ENCODE data around the gene PROK2.

PROK2 gene

GRCh38 chr3:71786551-71786950 is 1.6 kb upstream of the PROK2 start:
- DNase-seq (ENCODE audit: low read depth): no peak

- no peak for DNase-seq (ENCODE audit: low read depth)
Observed at GRCh38 chr3:71786217-71786549, 1.2 kb upstream of the PROK2 start.

- DNase-seq (ENCODE audit: low read depth): no peak
Observed at GRCh38 chr3:71785532-71786216, 726 bp upstream of the PROK2 start.

DNA sequence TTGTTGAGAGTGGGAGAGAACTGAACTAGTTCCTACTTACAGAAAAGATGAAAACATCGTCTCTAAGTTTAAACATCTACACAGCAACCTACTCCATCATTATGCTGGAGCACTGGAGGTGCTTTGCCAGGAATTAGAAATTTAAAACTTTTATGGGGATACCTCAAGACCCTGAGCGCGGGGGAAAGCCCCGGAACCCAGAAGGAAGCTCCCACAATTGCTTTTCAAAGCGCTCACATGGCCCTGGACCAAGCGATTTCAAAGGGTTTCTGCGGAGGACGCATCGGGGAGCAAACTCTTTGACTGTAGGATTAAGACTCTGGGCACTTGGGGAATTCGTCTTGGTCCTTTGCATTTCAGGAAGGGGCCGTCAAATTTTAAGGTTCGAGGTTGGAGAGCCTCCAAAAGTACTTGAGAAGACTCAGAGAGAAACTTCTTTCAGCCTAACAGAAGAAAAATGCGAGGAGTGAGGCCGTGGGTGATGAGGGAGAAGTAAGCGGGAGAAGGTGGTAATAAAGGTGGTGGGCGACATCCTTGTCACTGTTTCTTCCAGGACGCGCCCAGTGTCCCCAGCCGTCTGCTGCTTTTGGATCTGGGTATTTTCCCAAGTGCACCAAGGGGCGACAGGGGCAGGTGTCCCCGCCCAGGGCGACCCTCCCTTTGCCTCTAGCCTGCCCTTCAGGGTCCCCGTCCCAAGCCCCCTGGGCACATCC is 591 bp downstream of the PROK2 start:
- no peak for DNase-seq (ENCODE audit: low read depth)

- DNase-seq (ENCODE audit: low read depth): no peak
Observed at GRCh38 chr3:71783152-71783551, 1.8 kb downstream of the PROK2 start.

DNA sequence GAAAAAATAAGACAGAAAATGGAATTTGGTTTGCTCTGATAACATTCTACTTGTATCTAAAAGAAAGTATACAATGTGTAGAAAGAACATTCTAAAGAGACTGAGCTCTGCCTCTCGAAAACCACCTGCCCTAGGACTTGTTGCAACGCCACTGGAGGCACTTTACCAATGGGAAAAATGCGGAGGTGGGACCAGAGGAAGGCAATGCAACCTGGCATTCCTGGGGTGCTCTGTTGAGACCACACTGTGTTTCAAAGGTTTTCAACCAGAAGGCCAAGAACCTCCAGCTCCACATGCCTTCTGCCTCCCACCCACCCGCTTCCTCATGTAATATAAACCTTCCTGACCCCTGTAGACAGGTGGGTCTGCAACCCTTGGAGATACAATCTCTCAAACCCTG is 4.5 kb downstream of the PROK2 start:
- no peak for DNase-seq (ENCODE audit: low read depth)

DNA sequence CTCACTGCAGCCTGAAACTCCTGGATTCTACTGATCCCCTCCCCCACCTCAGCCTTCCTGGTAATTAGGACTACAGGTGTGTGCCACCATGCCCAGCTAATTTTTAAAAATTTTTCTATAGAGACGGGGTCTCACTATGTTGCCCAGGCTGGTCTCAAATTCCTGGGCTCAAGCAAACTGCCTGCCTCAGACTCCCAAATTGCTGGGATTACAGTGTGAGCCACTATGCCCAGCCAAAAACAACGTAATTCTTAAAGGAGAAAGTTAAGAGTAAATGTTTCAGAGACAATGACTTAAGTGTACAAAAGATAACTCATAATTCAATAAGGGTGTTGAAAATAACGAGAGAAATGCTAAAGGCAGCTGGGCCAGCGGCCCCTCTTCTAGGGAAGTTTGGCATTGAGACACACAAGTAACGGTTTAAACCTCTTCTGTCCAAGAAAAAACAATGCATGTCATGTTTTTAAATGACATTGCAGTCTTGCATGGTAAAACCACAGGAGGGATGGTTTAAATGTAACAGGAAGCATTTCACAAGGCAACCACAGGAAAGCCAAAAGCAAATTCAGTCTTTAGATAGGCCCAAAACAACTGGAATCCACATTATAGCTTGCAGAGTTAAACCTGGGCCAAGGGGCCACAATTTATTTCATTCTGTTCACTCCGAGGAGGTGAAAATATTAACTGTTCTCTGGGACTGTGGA is 5.1 kb downstream of the PROK2 start:
- DNase-seq (ENCODE audit: low read depth): no peak

DNA sequence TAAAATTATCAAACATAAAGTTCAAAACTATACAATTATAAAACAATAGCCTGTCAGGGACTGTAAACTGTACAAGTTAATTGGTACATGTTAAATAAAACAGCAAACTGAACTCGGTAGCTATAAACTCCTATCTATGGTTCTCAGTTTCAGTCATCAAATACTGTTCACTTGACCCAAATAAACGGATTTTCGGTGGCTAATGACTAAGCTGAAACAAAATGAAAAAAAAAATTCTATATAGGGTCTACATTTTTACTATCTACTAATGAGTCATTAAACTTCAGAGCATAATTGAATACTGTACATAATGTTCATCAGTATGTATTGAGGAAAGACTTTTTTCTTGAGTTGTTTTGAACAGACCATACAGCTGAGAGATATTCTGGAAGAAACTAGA is 6.6 kb downstream of the PROK2 start:
- DNase-seq (ENCODE audit: low read depth): no peak

- no peak for DNase-seq (ENCODE audit: low read depth)
Observed at GRCh38 chr3:71776538-71776937, 8.4 kb downstream of the PROK2 start.

- DNase-seq (ENCODE audit: low read depth): no peak
Observed at GRCh38 chr3:71771884-71772283, 13.1 kb downstream of the PROK2 start.

DNA sequence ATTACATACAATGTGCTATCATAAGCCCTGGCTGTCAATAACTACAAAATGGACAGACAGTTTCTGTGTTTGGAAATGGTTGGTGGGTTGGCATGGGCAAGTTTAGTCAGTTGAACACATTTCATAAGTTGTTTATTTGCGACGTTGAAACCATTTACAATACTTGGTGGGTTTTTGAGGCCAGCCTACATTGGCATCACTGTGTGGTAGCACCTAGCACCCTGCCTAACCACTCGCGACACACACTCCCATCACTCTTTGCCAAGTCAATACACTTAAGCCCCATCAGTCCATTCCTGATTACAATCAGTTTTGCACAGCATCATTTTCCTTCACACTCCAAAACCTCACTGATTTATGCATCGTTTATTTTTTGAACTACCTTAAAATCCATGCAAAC is 13.8 kb downstream of the PROK2 start:
- no peak for DNase-seq (ENCODE audit: low read depth)

DNA sequence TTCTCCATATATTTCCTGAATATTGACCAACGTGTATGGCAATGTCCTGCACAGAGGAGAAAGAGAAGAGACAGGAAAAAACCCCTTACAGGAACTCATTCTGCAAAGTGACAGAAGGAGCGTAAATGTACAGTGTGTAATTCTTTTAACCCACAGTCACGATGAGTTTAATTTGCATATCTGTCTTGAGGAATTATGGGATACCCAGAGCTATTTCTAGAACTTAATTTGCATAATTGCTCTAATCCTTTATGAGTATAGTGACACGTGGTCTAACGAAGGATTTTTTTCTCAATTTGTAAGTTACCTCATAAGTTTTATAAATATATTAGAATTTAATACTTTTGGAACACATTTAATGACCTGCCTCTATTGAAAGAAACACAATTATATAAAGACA is 21.5 kb downstream of the PROK2 start:
- DNase-seq (ENCODE audit: low read depth): no peak

GRCh38 chr3:71760140-71760539 is 24.8 kb downstream of the PROK2 start:
- no peak for DNase-seq (ENCODE audit: low read depth)

GRCh38 chr3:71759401-71759800 is 25.5 kb downstream of the PROK2 start:
- no peak for DNase-seq (ENCODE audit: low read depth)

DNA sequence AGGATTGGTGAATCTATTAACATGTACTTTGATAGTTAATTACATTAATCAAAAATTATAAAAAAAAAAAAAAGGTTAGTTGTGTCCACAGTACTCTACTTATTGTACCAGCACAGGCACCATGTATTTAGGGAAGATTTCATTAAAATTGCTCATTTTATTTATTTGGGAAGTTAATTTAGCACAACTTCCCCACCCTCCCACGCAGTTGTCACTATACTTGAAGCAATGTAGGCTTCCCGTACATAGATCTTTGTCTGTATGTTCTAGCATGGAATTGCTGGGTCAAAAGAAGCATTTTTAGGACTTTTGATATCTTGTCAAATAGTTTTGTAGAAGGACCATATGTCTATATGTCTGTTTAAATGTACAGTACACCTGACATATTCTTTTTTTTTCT is 26.9 kb downstream of the PROK2 start:
- DNase-seq (ENCODE audit: low read depth): no peak

DNA sequence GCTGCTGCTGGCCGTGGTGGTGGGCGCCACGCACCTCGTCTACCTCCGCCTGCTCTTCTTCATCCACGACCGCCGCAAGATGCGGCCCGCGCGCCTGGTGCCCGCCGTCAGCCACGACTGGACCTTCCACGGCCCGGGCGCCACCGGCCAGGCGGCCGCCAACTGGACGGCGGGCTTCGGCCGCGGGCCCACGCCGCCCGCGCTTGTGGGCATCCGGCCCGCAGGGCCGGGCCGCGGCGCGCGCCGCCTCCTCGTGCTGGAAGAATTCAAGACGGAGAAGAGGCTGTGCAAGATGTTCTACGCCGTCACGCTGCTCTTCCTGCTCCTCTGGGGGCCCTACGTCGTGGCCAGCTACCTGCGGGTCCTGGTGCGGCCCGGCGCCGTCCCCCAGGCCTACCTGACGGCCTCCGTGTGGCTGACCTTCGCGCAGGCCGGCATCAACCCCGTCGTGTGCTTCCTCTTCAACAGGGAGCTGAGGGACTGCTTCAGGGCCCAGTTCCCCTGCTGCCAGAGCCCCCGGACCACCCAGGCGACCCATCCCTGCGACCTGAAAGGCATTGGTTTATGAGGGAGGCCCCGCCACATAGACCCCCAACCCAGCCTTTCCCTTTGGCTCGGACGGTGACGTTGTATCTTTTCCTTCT is 30.2 kb downstream of the PROK2 start:
- DNase-seq (ENCODE audit: low read depth): no peak

DNA sequence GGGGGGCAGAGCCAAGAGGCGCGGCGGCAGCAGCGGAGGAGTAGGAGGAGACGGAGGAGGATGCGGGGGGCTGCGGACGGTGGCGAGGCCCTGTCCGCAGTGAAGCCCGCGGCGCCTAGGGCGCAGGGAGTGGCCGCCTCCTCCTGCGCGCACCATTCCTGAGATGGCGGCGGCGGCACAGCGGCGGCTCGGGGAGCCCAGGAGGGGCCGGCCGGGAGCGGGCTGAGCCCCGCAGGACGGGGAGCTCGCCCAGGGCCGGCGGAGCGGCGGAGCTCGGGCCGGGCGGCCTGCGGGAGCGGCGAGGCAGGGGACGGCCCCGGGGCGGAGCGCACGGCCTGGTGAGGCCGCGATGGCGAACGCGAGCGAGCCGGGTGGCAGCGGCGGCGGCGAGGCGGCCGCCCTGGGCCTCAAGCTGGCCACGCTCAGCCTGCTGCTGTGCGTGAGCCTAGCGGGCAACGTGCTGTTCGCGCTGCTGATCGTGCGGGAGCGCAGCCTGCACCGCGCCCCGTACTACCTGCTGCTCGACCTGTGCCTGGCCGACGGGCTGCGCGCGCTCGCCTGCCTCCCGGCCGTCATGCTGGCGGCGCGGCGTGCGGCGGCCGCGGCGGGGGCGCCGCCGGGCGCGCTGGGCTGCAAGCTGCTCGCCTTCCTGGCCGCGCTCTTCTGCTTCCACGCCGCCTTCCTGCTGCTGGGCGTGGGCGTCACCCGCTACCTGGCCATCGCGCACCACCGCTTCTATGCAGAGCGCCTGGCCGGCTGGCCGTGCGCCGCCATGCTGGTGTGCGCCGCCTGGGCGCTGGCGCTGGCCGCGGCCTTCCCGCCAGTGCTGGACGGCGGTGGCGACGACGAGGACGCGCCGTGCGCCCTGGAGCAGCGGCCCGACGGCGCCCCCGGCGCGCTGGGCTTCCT is 31.0 kb downstream of the PROK2 start, which contains the start of gene GPR27:
Gene GPR27 (plus strand): TSS at position 155 of the 909 bp plus-strand sequence. CDS start 195 bp downstream, at position 350.
- DNase-seq (ENCODE audit: low read depth): no peak

GRCh38 chr3:71752831-71753700 is 31.9 kb downstream of the PROK2 start:
- DNase-seq (ENCODE audit: low read depth): no peak

DNA sequence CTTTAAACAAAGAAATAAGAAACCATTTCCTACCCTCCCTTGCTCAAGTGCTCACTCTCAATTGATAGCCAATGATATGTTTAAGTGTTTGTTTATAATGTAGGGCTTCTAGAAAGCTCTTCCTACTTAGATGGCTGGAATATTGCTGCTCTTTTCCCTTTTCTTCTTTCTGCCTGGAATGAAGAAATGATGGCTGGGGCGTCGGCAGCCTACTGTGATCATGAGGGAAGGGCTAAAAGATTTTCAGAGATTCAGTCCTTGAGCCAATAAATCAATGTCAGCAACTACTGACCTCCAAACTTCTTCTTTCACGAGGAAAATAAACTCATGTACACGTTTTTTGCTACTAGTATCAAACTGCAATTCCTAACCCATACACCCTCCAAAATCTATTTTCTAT is 33.3 kb downstream of the PROK2 start:
- no peak for DNase-seq (ENCODE audit: low read depth)

DNA sequence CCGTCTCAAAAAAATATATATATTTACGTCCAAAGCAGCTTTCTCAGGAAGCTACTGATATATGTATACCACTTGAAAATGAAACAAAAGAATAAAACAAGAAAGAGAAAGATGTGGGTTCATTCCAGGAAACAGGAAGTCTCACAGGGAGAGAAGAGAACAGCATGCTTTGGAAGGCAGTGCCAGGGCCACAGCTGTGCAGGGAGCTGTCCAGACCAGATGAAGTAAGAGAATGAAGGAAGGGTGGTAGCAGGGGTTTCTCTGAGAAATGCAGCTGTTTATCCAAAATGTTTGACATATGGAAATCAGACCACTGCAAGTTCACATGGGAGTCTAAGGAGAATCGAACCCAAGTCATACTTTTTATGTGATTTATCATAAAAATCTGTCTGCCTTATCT is 40.2 kb downstream of the PROK2 start:
- DNase-seq (ENCODE audit: low read depth): no peak

DNA sequence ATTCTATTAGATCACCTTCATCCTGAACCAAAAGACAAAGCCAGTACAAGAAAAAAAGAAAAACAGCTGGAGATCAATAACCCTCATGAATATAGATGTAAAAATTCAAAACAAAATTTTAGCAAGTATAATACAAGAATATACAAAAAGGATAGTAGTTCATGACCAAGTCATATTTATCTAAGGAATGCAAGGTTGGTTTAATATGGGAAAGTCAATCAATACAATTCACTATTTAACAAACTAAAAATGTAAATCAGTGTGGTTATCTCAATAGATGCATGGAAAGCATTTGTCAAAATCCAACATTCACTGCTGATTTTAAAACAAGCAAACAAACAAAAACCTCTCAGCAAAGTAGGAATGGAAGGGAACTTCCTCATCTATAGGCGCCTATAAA is 42.3 kb downstream of the PROK2 start:
- no peak for DNase-seq (ENCODE audit: low read depth)

Measured in activated gamma-delta T cell treated with anti-CD3 and anti-CD28 coated beads, Interleukin-2, amount 50 U/mL, for 16 hours (primary cell).